H9 (cell line): ENCODE data around the gene OGFR. TPM values are rescaled to one million over a fixed set of nuclear protein-coding genes. Genes with fewer than 3 reads are reported as not detected.
A peak's percentile ranks its signal among the peaks of the same experiment; 100 is the strongest.

Experiments used
- DNase-seq: peaks from one replicate; pipeline ENCODE4 v3.0.0-alpha.2; 2017
- H2AFZ ChIP-seq: one replicate; pipeline ENCODE4 v1.6.1; 2013; ENCODE audit warnings: mild to moderate bottlenecking, low read length, control low read depth, moderate library complexity
- H2AK5ac ChIP-seq: 2 replicates; pipeline ENCODE4 v1.6.1; 2013; ENCODE audit warnings: low read length, control low read depth, mixed read lengths; ENCODE audit not compliant: insufficient read length
- H2BK120ac ChIP-seq: one replicate; pipeline ENCODE4 v1.6.1; 2013; ENCODE audit warnings: low read depth, mild to moderate bottlenecking, low read length, control low read depth, inconsistent platforms; ENCODE audit not compliant: poor library complexity, severe bottlenecking
- H2BK12ac ChIP-seq: 2 replicates; pipeline ENCODE4 v1.6.1; 2013; ENCODE audit warnings: low read length, control low read depth, mixed read lengths, low read depth; ENCODE audit not compliant: insufficient read length
- H2BK15ac ChIP-seq: 2 replicates; pipeline ENCODE4 v1.6.1; 2013; ENCODE audit warnings: low read depth, low read length, control low read depth
- H2BK20ac ChIP-seq: one replicate; pipeline ENCODE4 v1.6.1; 2013; ENCODE audit warnings: low read depth, mild to moderate bottlenecking, low read length, control low read depth, inconsistent platforms; ENCODE audit not compliant: poor library complexity, severe bottlenecking
- H2BK5ac ChIP-seq: 2 replicates; pipeline ENCODE4 v1.6.1; 2013; ENCODE audit warnings: low read length, control low read depth, mixed read lengths; ENCODE audit not compliant: insufficient read length
- H3K14ac ChIP-seq: 2 replicates; pipeline ENCODE4 v1.6.1; 2013; ENCODE audit warnings: low read length, control low read depth; ENCODE audit not compliant: insufficient read depth
- H3K18ac ChIP-seq: 2 replicates; pipeline ENCODE4 v1.6.1; 2013; ENCODE audit warnings: low read depth, mild to moderate bottlenecking, mixed read lengths, low read length, control low read depth; ENCODE audit not compliant: insufficient read length
- H3K23ac ChIP-seq: 2 replicates; pipeline ENCODE4 v1.6.1; 2013; ENCODE audit warnings: low read length, control low read depth, mixed read lengths, low read depth; ENCODE audit not compliant: insufficient read length
- H3K23me2 ChIP-seq: 2 replicates; pipeline ENCODE4 v1.6.1; 2013; ENCODE audit warnings: low read depth, mild to moderate bottlenecking, mixed read lengths, low read length, control low read depth; ENCODE audit not compliant: insufficient read length, poor library complexity, severe bottlenecking
- H3K27ac ChIP-seq: 2 replicates; pipeline ENCODE4 v1.5.1; 2013; ENCODE audit warnings: low read length, control low read depth, mixed read lengths, low read depth; ENCODE audit not compliant: insufficient read length
- H3K27me3 ChIP-seq: 2 replicates; pipeline ENCODE4 v1.6.1; 2013; ENCODE audit warnings: low read length, control low read depth, inconsistent platforms; ENCODE audit not compliant: insufficient read depth
- H3K4ac ChIP-seq: 2 replicates; pipeline ENCODE4 v1.6.1; 2013; ENCODE audit warnings: low read depth, mild to moderate bottlenecking, control low read depth, inconsistent platforms, low read length, moderate library complexity
- H3K4me1 ChIP-seq: 2 replicates; pipeline ENCODE4 v1.6.1; 2013; ENCODE audit warnings: low read length, control low read depth, inconsistent platforms; ENCODE audit not compliant: insufficient read depth
- H3K4me2 ChIP-seq: 2 replicates; pipeline ENCODE4 v1.6.1; 2013; ENCODE audit warnings: low read length, control low read depth, mixed read lengths; ENCODE audit not compliant: insufficient read length, insufficient read depth
- H3K56ac ChIP-seq: 2 replicates; pipeline ENCODE4 v1.6.1; 2013; ENCODE audit warnings: low read depth, mild to moderate bottlenecking, mixed read lengths, low read length, control low read depth; ENCODE audit not compliant: insufficient read length
- H3K79me1 ChIP-seq: 2 replicates; pipeline ENCODE4 v1.6.1; 2013; ENCODE audit warnings: low read depth, mild to moderate bottlenecking, moderate library complexity, low read length, control low read depth, inconsistent platforms; ENCODE audit not compliant: insufficient read depth, poor library complexity, severe bottlenecking
- H3K79me2 ChIP-seq: 2 replicates; pipeline ENCODE4 v1.6.1; 2013; ENCODE audit warnings: low read length, control low read depth, inconsistent platforms; ENCODE audit not compliant: insufficient read depth
- H3K9ac ChIP-seq: 2 replicates; pipeline ENCODE4 v1.6.1; 2013; ENCODE audit warnings: low read length, control low read depth, mixed read lengths; ENCODE audit not compliant: insufficient read length; ENCODE audit errors: extremely low read depth
- H3K9me3 ChIP-seq: one replicate; pipeline ENCODE4 v1.6.1; 2013; ENCODE audit warnings: low read depth, low read length, inconsistent platforms; ENCODE audit not compliant: control insufficient read depth
- H3T11ph ChIP-seq: one replicate; pipeline ENCODE4 v1.6.1; 2013; ENCODE audit warnings: mild to moderate bottlenecking, low read length, control low read depth, inconsistent platforms
- H4K20me1 ChIP-seq: one replicate; pipeline ENCODE4 v1.6.1; 2013; ENCODE audit not compliant: control insufficient read depth, insufficient read length, insufficient read depth
- H4K5ac ChIP-seq: 2 replicates; pipeline ENCODE4 v1.6.1; 2013; ENCODE audit warnings: low read depth, mild to moderate bottlenecking, mixed read lengths, low read length, control low read depth; ENCODE audit not compliant: insufficient read length
- H4K8ac ChIP-seq: replicated peaks from 2 replicates; pipeline ENCODE4 v1.6.1; 2013; ENCODE audit warnings: low read length, control low read depth, mixed read lengths, low read depth; ENCODE audit not compliant: insufficient read length
- H4K91ac ChIP-seq: 2 replicates; pipeline ENCODE4 v1.6.1; 2013; ENCODE audit warnings: low read depth, mild to moderate bottlenecking, moderate library complexity, mixed read lengths, low read length, control low read depth; ENCODE audit not compliant: insufficient read length
- H3K27ac Mint-ChIP-seq, 3 experiments: 2 replicates in 2 of 3; 3 replicates in 1 of 3; pipeline ENCODE4 v1.8.0; 2020 to 2021; ENCODE audit warnings: mixed read lengths in 3 of 3, mild to moderate bottlenecking in 1 of 3, moderate library complexity in 1 of 3
- H3K27me3 Mint-ChIP-seq: 2 replicates; pipeline ENCODE4 v1.8.0; 2021; ENCODE audit warnings: low read depth, mild to moderate bottlenecking, moderate library complexity, mixed read lengths
- H3K36me3 Mint-ChIP-seq, 3 experiments: 2 replicates in 2 of 3; 3 replicates in 1 of 3; pipeline ENCODE4 v1.8.0; 2020 to 2021; ENCODE audit warnings: low read depth in 3 of 3, mixed read lengths in 3 of 3; ENCODE audit not compliant: insufficient read depth in 1 of 3
- H3K4me1 Mint-ChIP-seq, 2 experiments: 2 replicates each; pipeline ENCODE4 v1.8.0; 2020; ENCODE audit warnings: mixed read lengths in 2 of 2
- H3K4me3 Mint-ChIP-seq, 2 experiments: 2 replicates in 1 of 2; 3 replicates in 1 of 2; pipeline ENCODE4 v1.8.0; 2020 to 2021; ENCODE audit warnings: mild to moderate bottlenecking in 2 of 2, mixed read lengths in 2 of 2, moderate library complexity in 1 of 2
- H3K9me3 Mint-ChIP-seq, 2 experiments: 2 replicates in 1 of 2; 3 replicates in 1 of 2; pipeline ENCODE4 v1.8.0; 2020; ENCODE audit warnings: mild to moderate bottlenecking in 2 of 2, mixed read lengths in 2 of 2, moderate library complexity in 1 of 2
- CTCF ChIP-seq: fragments of 200-600 bp; sonication (generic); conservative IDR thresholded peaks from 3 replicates; pipeline ENCODE4 v1.8.0; 2021; ENCODE audit warnings: antibody characterized with exemption, mild to moderate bottlenecking
- WGBS: extraction: QIAGEN DNeasy Blood & Tissue Kit; methylation state at CpG from one replicate; pipeline ENCODE4 v1.1.7; 2013; ENCODE audit warnings: missing lambda C conversion rate, low lambda C conversion rate, mixed read lengths; ENCODE audit not compliant: insufficient read length; ENCODE audit errors: extremely low coverage; 5-methylcytosine and 5-hydroxymethylcytosine counted together
- total RNA-seq: library from RNA; stranded (reverse); gene quantifications from 2 replicates; pipeline ENCODE4 v1.2.1, GENCODE V29; 2021

The OGFR gene
- total RNA-seq, 1 experiment from 2014 or later = 33.1 TPM

- no peak within 1 kb of the TSS for H4K8ac ChIP-seq
- no peak for DNase-seq
- no peak within 1 kb of the TSS for H2AFZ ChIP-seq
- H2BK15ac ChIP-seq = no peak within 1 kb of the TSS
- H3K9ac ChIP-seq = no peak within 1 kb of the TSS
- Mint-ChIP-seq H3K36me3 (peaks cover 0 to 10% (median 2%) of the 10 kb centered on the region in 3 experiments; a peak in 3 of 7 replicates), H3K9me3 (no peaks in the 10 kb centered on the region), H3K27ac (peak within 1 kb of the TSS in 2 of 3 experiments; percentile 46 to 85; a peak in 2 of 7 replicates), H3K27me3 (peaks cover 5% of the 10 kb centered on the region), H3K4me3 (peak within 1 kb of the TSS; percentile 65 to 80), H3K4me1 (peaks cover 14 to 15% of the 10 kb centered on the region in 2 experiments)
- H3K27me3 ChIP-seq = no peaks in the 10 kb centered on the region
- no peak within 1 kb of the TSS; the same call in 1 of the 2 replicates for H3K4ac ChIP-seq
- H3K23ac ChIP-seq = no peak within 1 kb of the TSS
- no peak for TF ChIP-seq CTCF
- H2BK20ac ChIP-seq = no peak within 1 kb of the TSS
- H3K56ac ChIP-seq = no peak within 1 kb of the TSS
- peak within 1 kb of the TSS; percentile 35 for H3K4me2 ChIP-seq
- peak within 1 kb of the TSS; percentile 62 for H3K18ac ChIP-seq
- no peak within 1 kb of the TSS for H4K91ac ChIP-seq
- H3T11ph ChIP-seq = no peak within 1 kb of the TSS
- H2BK12ac ChIP-seq = no peak within 1 kb of the TSS
- peaks cover 16% of the 10 kb centered on the region for H3K23me2 ChIP-seq
- no peaks in the 10 kb centered on the region for H3K79me2 ChIP-seq
- no peak within 1 kb of the TSS for H2BK120ac ChIP-seq
- no peaks in the 10 kb centered on the region for H3K4me1 ChIP-seq
- H2BK5ac ChIP-seq = no peak within 1 kb of the TSS
- no peak within 1 kb of the TSS for H2AK5ac ChIP-seq
- no CpG with 5 or more reads among the region's 108 CpGs for WGBS
- H3K9me3 ChIP-seq = no peaks in the 10 kb centered on the region
- H3K79me1 ChIP-seq = no peaks in the 10 kb centered on the region
- no peak within 1 kb of the TSS for H3K27ac ChIP-seq
- peak within 1 kb of the TSS; percentile 79 for H3K14ac ChIP-seq
- no peak within 1 kb of the TSS for H4K5ac ChIP-seq
- no peaks in the 10 kb centered on the region for H4K20me1 ChIP-seq
These were observed 12.5 kb downstream of the OGFR start, which contains the start of gene COL9A3 for GRCh38 chr20:62816884-62817873. Gene COL9A3 (plus strand): TSS chr20:62817050. CDS start chr20:62817065, 15 bp downstream.
